Mucosa of descending colon (tissue), 3 donors: Measurements from ENCODE around the gene FNDC3A. TPM values are rescaled to one million over a fixed set of nuclear protein-coding genes. Genes with fewer than 3 reads are reported as not detected.

Experiments used
- ATAC-seq: fragments of 200-7000 bp; cut with Tn5 transposase; one replicate; pipeline ENCODE4 v1.9.1; 2020; ENCODE audit warnings: mild to moderate bottlenecking, moderate library complexity
- DNase-seq, 3 donors: peaks; one replicate each; pipeline ENCODE4 v3.0.0-alpha.2; 2020
- H3K36me3 ChIP-seq: fragments of 200-600 bp; one replicate; pipeline ENCODE4 v1.8.0; 2021; ENCODE audit warnings: low read depth, mild to moderate bottlenecking
- H3K4me1 ChIP-seq: fragments of 200-600 bp; one replicate; pipeline ENCODE4 v1.8.0; 2021; ENCODE audit warnings: low read depth, mild to moderate bottlenecking
- H3K4me3 ChIP-seq: fragments of 200-600 bp; one replicate; pipeline ENCODE4 v1.8.0; 2021; ENCODE audit warnings: mild to moderate bottlenecking
- H3K9me3 ChIP-seq: fragments of 200-600 bp; one replicate; pipeline ENCODE4 v1.8.0; 2021; ENCODE audit warnings: mild to moderate bottlenecking
- CTCF ChIP-seq: fragments of 200-600 bp; IDR thresholded peaks from one replicate; pipeline ENCODE4 v1.8.0; 2022; ENCODE audit warnings: antibody characterized with exemption, mild to moderate bottlenecking
- intact Hi-C, 2 donors: fragments of 100-400 bp; cut with DNase I in 1 of 2; cut with micrococcal nuclease in 1 of 2; formaldehyde crosslinking; loops; one replicate each; pipeline versions ENCODE4 v1.11.0 to v1.11.1; 2022; cut with DNase I, micrococcal nuclease
- total RNA-seq, 3 donors: library from RNA; stranded (reverse); fragmentation: NEBNext Ultra II Directional in 2 of 3; extraction: Animal tissue kit (Norgen Biotek cat#: 25700) in 2 of 3; gene quantifications; one replicate each; pipeline versions ENCODE4 v1.2.1 to v1.2.4, GENCODE V29; 2021 to 2023
- donor health status: DM: no; HTN: no; CAD: no; lungs with moderate emphysema.
- donor health status: DM: no; HTN: no; CAD: no.
- donor health status: DM: no; HTN: yes; CAD: no.

The FNDC3A gene
- total RNA-seq, 3 donors from 2014 or later = 46.6 to 63.6 (median 47.3) TPM

DNA sequence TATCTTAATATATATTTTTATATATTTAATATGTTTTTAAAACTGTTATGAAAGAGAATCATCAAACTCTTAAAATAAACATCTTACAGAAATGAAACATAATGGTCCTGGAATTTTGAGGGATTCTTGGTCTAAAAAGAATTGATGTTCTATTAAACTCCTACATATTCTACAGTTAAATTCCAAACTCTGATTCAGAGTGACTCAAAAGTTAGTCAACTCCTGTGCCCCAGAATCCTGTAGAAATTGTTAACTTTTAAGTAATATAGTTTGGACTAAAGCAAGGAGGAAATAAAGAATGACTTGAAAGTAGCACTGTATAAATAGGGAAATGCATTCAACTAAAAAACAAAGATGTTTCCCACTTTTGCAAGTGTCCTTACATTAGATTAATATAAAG is 47.7 kb downstream of the FNDC3A start:
- no peaks in the 10 kb centered on the region for H3K9me3 ChIP-seq
- H3K36me3 ChIP-seq = no peaks in the 10 kb centered on the region
- no peaks in the 10 kb centered on the region for H3K4me1 ChIP-seq
- TF ChIP-seq CTCF = no peak
- DNase-seq = no peak
- intact Hi-C loops = no loop called here
- ATAC-seq = no peak
- no peak overlapping the region for H3K4me3 ChIP-seq

DNA sequence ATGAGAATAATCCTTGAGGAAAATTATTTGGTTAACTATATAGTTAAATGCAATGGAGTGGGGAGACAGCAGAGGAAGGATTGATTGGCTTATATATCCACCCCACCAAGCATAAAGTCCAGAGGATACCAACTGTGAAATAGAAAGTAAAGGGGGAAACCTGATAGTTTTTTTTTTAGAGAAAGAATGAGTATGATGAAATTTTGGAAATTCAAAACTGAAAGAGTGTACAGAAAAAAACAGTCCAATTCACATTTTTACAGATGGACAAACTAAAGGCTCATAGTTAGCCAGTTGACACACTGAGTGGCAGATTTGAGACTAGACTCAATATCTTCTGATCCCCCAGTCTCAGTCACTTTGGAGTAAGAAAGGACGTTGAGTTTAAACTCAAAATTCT is 51.1 kb downstream of the FNDC3A start:
- ATAC-seq (no peak), DNase-seq (no peak)
- Histone ChIP-seq H3K9me3 (no peaks in the 10 kb centered on the region), H3K4me3 (no peak overlapping the region), H3K4me1 (no peaks in the 10 kb centered on the region), H3K36me3 (no peaks in the 10 kb centered on the region)
- no peak for TF ChIP-seq CTCF
- intact Hi-C loops = no loop called here

DNA sequence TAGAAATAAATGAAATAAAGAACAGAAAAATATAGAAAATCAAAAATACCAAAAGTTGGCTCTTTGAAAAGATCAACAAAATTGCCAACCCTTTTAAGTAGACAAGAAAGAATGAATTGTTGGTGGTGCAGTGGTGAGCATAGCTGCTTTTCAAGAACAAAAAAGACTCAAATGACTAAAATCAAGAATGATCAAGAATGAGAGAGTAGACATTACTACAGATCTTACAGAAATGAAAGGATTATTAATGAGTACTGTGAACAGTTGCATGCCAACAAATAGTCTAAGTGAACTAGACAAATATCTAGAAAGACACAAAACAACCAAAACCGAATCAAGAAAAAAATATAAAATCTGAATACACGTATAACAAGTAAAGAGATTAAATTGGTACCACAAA is 53.9 kb downstream of the FNDC3A start:
- H3K9me3 ChIP-seq = no peaks in the 10 kb centered on the region
- ATAC-seq = no peak
- no peaks in the 10 kb centered on the region for H3K36me3 ChIP-seq
- intact Hi-C loops = no loop called here
- H3K4me3 ChIP-seq = no peak overlapping the region
- no peak for DNase-seq
- no peak for TF ChIP-seq CTCF
- no peaks in the 10 kb centered on the region for H3K4me1 ChIP-seq

GRCh38 chr13:49030213-49030612 is 54.5 kb downstream of the FNDC3A start:
- ATAC-seq (no peak), DNase-seq (no peak)
- no peaks in the 10 kb centered on the region for H3K4me1 ChIP-seq
- no peaks in the 10 kb centered on the region for H3K36me3 ChIP-seq
- no peak for TF ChIP-seq CTCF
- no peak overlapping the region for H3K4me3 ChIP-seq
- no peaks in the 10 kb centered on the region for H3K9me3 ChIP-seq
- intact Hi-C loops = no loop called here

DNA sequence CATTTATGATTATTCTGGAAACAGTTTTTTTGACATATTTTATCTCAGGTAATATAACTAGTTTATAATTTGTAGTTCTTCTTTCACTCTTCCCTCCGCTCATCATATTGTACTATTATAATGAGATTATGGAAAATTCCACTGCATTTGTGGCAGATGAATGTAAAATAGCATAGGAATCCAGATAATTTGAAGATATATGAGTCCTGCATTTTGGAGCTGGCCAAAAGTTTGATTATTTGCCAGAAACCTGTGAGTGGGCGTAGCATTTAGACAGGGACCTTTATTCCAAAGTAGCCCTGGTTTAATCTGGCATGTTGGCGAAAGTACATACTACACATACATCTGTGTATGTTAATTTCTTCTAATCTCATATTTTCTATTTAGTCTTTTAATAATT is 65.2 kb downstream of the FNDC3A start:
- intact Hi-C loops = no loop called here
- no peak for TF ChIP-seq CTCF

GRCh38 chr13:49042476-49042875 is 66.8 kb downstream of the FNDC3A start:
- TF ChIP-seq CTCF = no peak
- no peaks in the 10 kb centered on the region for H3K36me3 ChIP-seq
- DNase-seq (no peak), ATAC-seq (no peak)
- intact Hi-C loops = no loop called here
- H3K4me1 ChIP-seq = no peaks in the 10 kb centered on the region
- H3K9me3 ChIP-seq = no peaks in the 10 kb centered on the region
- H3K4me3 ChIP-seq = no peak overlapping the region

More for the DNA sequence above, 65.2 kb downstream of the FNDC3A start:
- Histone ChIP-seq H3K4me1 (no peaks in the 10 kb centered on the region), H3K9me3 (no peaks in the 10 kb centered on the region), H3K4me3 (no peak overlapping the region), H3K36me3 (no peaks in the 10 kb centered on the region)
- no peak for ATAC-seq
- no peak for DNase-seq
